HG02759 (cell line): ENCODE results near the gene PNISR.

Source experiments
- ATAC-seq: cut with Tn5 transposase; IDR thresholded peaks from one replicate; pipeline ENCODE4 v1.9.1; 2021; ENCODE audit warnings: mild to moderate bottlenecking, moderate library complexity; ENCODE audit not compliant: unreplicated experiment

Gene PNISR

DNA sequence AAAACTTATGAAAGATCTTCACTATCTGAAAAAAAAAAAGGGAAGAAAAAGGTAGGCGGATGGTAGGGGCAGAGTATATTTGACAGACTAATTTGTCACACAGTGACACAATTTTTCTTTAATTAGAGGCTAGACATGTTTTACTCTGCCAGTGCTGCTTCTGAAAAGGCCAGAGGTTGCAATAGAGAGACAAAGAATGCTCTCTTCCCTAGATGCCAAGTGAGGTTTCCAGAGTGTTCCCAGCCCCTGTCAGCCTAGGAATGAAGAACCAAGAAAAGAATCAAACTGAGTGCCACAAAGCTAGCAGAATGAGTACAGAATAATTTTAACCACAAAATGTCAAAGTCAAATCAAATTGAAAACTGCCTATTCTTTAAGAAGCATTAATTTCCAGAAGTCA, 13.0 kb downstream of the PNISR start:
- ATAC-seq: no peak

- ATAC-seq: no peak
These were observed 15.4 kb downstream of the PNISR start for GRCh38 chr6:99409672-99410071.

GRCh38 chr6:99407076-99407475, 18.0 kb downstream of the PNISR start:
- no peak for ATAC-seq

DNA sequence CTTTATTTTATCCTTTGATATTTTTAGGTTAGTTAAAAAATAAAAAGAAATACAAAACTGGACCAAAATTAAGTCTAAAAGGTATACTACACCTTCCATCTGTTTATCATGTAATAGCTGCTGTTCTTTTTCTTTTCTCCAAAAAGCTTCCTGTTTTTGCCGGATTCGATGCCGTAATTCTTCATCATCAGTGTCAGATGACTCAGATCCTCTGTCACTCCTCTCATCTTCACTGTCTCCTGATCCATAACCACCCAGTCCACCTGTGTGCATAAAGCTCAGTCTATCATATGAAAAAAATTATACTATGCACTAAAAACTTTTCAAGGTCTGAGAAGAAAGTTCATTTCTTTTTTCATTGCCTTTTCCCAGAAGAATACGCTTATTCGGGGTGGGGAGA, 22.7 kb downstream of the PNISR start:
- ATAC-seq: no peak

- ATAC-seq: no peak
These were observed 27.8 kb downstream of the PNISR start for GRCh38 chr6:99397287-99397686.

DNA sequence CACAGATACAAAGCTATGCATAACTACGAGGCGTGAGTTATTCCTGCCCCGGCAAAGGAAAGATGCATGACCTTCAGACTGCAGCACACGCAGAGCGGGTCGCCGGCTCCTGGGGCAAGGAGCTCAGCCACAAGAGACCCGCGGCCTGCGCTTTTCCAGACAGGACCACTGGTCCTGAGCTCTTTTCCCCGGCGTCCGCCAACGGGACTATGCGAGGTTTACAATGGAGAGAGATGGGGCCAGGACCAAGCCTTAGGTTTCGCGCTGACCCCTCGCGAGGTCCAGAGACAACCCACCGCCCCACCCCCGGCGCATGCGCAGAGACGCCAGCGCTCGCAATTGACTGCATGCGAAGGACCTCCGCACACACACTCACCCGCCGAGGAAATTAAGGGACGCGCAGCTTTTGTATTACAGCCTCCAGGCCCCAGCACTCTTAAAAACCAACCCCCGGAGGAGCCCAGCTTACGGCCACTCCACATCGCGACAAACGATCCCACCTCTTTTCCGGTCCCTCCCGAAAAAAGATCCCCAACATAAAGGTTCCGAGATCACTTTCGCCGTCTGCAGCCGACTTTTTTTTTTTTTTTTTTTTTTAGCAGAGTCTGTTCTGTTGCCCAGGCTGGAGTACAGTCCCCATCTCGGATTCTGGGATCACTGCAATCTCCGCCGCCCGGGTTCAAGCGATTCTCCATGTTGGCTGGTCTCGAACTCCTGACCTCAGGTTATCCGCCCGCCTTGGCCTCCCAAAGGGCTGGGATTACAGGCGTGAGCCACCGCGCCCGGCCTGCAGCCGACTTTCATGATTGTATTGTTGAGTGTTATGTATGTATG, 31.2 kb downstream of the PNISR start, which contains the start of gene COQ3:
COQ3 (minus strand) TSS at position 498 of the 834 bp plus-strand sequence; CDS start at position 482, 16 bp downstream.
- ATAC-seq: peak; percentile 86

DNA sequence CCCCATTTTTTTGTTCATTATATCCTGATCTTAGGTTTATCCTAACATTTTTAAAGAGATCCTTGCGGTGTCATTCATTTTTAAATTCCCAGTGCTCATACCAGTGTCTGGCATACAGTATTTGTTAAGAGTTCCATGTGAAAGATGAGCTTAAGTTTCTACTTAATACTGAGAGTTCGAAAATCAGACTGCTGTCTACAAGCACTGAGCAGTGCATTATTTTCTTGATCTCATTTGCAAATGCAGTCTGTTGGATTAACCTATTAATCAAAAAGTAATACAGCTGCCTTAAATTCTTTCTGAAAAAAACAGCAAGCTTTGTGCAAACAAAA, 31.8 kb downstream of the PNISR start:
- peak; percentile 24 for ATAC-seq

- no peak for ATAC-seq
These were observed 34.2 kb downstream of the PNISR start for GRCh38 chr6:99390896-99391295.

GRCh38 chr6:99384507-99384906, 40.6 kb downstream of the PNISR start:
- no peak for ATAC-seq

- no peak for ATAC-seq
These were observed 46.5 kb downstream of the PNISR start for GRCh38 chr6:99378636-99379035.

DNA sequence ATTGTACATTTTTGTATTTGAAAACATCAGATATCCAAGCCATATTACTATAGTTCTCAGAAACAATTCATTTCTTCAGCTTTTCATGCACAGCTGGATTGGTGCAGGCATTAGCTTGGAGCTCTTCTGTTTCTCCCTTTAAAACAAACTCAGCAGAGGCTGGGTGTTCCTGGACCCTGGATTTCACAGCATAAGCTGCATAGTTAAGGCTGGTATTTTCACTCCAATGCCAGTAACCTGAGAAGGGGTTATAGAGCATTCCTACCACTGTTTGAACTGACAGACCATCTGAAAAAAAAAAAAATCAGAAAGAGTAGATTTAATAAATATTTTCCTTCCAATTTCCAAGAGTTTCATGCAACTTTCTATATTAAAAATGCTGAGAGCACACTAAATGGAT, 55.6 kb downstream of the PNISR start:
- no peak for ATAC-seq

GRCh38 chr6:99366852-99367251, 58.3 kb downstream of the PNISR start:
- ATAC-seq: no peak

- peak; percentile 93 for ATAC-seq
These were observed 61.1 kb downstream of the PNISR start for GRCh38 chr6:99364026-99364425.

DNA sequence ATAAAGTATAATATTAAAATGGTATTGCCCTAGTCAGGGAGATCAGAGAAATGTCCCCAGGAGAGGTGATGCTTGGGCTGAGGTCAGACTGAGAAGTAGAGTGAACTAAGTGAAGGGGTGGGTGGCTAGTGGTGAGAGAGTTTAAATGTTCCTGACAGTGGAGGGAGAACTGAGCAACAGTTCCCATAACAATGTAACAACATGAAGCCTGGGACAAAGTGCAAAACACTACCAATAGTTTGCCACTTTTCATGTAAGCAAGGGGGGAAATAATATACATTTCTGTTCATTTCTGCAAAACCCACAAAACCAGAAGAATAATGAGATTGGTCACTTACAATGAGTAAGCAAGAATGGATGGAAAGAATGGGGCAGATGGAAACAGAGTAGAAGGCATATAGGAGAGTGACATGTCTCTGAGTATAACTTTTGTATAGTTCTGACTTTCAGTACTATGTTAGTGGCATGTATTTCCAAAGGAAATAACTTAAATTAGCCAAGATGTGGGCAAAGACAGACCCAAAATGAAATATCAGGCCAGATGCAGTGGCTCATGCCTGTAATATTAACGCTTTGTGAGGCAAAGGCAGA, 62.3 kb downstream of the PNISR start:
- no peak for ATAC-seq

- ATAC-seq: no peak
These were observed 65.3 kb downstream of the PNISR start for GRCh38 chr6:99359800-99360199.

DNA sequence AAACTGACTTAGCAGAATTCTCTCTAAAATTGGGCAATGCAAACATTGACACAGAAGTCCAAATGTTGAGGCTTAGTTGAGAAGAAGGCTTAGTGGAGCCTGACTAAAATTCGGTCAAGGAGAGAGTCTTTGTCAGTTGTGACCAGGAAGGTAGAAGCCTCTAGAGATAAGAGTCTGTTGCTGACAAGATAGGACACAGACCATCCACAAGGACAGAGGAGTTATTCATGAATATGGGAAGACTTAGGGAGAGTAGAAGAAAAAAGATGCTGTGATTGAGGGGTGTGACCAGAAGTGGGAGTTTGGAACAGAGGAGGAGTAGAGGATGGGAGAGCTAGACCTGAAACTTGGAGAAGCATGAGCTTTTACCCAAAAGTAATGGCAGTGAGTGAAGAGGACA, 68.5 kb downstream of the PNISR start:
- ATAC-seq: no peak

DNA sequence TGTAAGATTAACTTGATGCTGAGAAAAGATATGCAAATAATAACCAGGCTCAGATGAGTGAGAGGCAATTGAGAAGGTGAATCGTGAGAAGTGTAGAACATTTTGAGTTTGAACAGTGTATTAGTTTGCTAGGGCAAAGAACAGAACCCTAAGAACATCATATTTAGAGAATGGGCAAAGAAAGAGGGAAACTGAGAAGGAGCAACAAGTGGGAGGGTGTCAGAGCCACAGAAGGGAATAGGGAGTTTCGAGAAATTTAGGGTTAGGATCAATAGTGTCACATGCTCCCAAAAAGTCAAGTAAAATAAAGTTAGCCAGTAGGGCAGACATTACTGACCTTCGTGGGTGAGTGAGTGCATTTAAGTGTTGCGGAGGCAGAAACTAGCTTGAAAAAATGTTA, 70.1 kb downstream of the PNISR start:
- ATAC-seq: no peak

DNA sequence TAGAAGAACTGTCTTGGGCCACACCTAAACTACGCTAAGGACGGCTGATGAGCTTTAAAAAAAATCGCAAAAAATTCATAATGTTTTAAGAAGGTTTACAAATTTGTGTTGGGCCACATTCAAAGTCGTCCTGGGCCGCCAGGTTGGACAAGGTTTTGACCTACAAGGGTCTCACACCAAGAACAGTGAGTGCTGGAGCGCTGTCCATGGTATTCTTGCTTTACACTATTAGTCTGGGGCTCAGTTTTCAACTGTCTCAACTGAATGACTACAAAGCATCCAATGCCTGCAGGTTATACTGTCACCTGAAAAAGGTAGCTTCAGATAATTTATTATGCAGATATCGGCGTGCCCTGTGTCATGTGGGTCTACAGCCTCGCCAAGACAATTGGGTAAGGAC, 72.0 kb downstream of the PNISR start:
- no peak for ATAC-seq

DNA sequence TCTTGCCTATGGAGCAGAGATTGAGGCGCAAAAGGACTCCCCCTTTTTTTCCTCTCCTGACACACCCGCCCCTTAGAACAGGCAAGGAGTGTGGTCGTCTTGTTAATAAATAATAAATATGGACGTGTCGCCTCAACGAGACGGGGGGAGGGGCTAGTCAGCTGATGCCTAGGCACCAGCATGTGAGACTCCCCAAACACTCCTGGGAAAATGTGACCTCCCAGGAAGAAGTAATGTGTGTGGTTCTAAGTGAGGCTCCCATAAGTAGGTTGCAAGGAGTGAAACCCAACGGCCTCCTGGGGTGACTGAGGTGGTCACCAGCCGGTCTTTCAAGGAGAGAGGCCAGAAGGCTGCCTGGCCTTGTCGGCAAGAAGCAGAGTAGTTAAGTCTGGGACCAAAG, 74.5 kb downstream of the PNISR start:
- no peak for ATAC-seq

DNA sequence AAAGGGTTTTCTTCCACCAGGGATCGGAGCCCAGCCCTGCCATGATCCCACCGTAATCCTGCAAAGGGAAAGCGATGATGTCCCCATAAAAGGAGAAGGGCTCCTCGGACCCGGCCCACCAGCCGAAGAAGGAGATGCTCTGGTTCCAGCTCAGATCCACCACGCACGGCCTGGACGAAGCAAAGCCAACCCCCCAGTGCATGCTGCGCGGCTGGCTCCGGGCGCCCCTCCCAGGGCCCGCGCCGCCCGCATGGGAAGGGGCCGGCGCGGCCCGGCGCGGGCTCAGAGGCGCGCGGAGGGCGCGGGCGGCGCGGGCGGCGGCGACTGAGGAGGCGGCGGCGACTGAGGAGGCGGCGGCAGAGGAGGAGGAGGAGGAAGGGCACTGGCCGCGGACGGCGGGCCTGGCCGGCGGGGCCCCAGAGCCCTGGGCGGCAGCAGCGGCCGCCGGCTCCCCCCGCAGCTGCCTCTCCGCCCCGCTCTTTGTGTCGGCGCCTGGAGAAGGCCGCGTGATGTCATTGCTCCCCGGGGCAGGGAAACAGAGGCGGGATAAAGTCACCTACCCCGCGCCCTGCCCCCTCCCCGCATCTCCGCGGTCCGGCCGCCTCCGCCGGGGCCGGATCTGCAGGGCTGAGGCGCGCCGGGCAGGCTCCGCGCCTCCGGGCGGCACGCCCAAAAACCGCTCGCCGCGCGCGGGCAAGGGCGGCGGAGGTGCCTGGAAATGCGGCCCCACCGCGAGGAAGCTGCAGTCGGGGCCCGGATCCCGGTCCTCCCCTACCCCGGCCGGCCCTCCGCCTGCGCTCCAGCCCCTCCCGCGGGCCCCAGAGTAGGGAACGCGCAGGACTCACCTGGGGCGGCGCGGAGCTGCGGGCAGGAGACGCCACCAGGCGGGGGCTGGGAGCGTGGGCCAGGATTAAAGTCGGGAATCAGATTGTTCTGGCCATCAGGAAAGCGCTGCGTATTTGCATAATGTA, 75.7 kb downstream of the PNISR start, which contains the start of gene FAXC:
FAXC (minus strand) TSS at position 504 of the 971 bp plus-strand sequence; CDS start at position 202, 302 bp downstream.
- ATAC-seq: peak; percentile 71
